ENCODE results near the gene PYM1. TPM values are rescaled to one million over a fixed set of nuclear protein-coding genes. Genes with fewer than 3 reads are reported as not detected.

PYM1 gene
- polyA plus RNA-seq, 10 donors = 18.2 to 28.2 (median 21.2) TPM

Other genes starting within 250 kb of the PYM1 start
- gene ITGA7, start 220.0 kb downstream of the PYM1 start, polyA plus RNA-seq (ENCODE audit: insufficient read length in 10 of 10) = 100 to 1,000 TPM; 194 to 443 (median 371) TPM
- gene BLOC1S1, start 211.8 kb downstream of the PYM1 start, polyA plus RNA-seq (ENCODE audit: insufficient read length in 10 of 10) = 100 to 1,000 TPM in 4 of 10 donors, 10 to 100 TPM in 6; 80.9 to 115 (median 99.5) TPM
- 10 to 100 TPM in 9 of 10 donors, 1 to 10 TPM in 1; 9.3 to 49.9 (median 19.5) TPM for gene RDH5, start 207.5 kb downstream of the PYM1 start, polyA plus RNA-seq (ENCODE audit: insufficient read length in 10 of 10)
- gene CD63, start 198.9 kb downstream of the PYM1 start, polyA plus RNA-seq (ENCODE audit: insufficient read length in 10 of 10) = 100 to 1,000 TPM; 694 to 894 (median 792) TPM
- gene GDF11, start 184.8 kb downstream of the PYM1 start, polyA plus RNA-seq (ENCODE audit: insufficient read length in 10 of 10) = 10 to 100 TPM; 11.0 to 13.9 (median 12.5) TPM
- 10 to 100 TPM; 62.5 to 85.4 (median 74.6) TPM for gene SARNP, start 110.2 kb downstream of the PYM1 start, polyA plus RNA-seq (ENCODE audit: insufficient read length in 10 of 10)
- 10 to 100 TPM; 12.1 to 19.4 (median 16.7) TPM for gene ORMDL2, start 109.9 kb downstream of the PYM1 start, polyA plus RNA-seq (ENCODE audit: insufficient read length in 10 of 10)
- gene DNAJC14, start 98.3 kb downstream of the PYM1 start, polyA plus RNA-seq (ENCODE audit: insufficient read length in 10 of 10) = 10 to 100 TPM; 20.1 to 26.6 (median 22.8) TPM
- 1 to 10 TPM; 1.9 to 4.9 (median 3.4) TPM for gene MMP19, start 85.0 kb downstream of the PYM1 start, polyA plus RNA-seq (ENCODE audit: insufficient read length in 10 of 10)
- gene DGKA, start 3.3 kb upstream of the PYM1 start, polyA plus RNA-seq (ENCODE audit: insufficient read length in 10 of 10) = 10 to 100 TPM; 12.8 to 49.9 (median 22.0) TPM
- gene PMEL, start 38.1 kb upstream of the PYM1 start, polyA plus RNA-seq (ENCODE audit: insufficient read length in 10 of 10) = 10 to 100 TPM in 2 of 10 donors, 1 to 10 TPM in 5, under 1 TPM in 3; 0.71 to 38.1 (median 1.4) TPM
- 10 to 100 TPM; 21.0 to 42.1 (median 28.6) TPM for gene CDK2, start 38.9 kb upstream of the PYM1 start, polyA plus RNA-seq (ENCODE audit: insufficient read length in 10 of 10)
- gene RAB5B, start 46.2 kb upstream of the PYM1 start, polyA plus RNA-seq (ENCODE audit: insufficient read length in 10 of 10) = 100 to 1,000 TPM in 9 of 10 donors, 10 to 100 TPM in 1; 99.4 to 141 (median 121) TPM
- 10 to 100 TPM; 11.8 to 16.9 (median 12.9) TPM for gene SUOX, start 69.4 kb upstream of the PYM1 start, polyA plus RNA-seq (ENCODE audit: insufficient read length in 10 of 10)
- 10 to 100 TPM in 1 of 10 donors, 1 to 10 TPM in 9; 5.5 to 11.3 (median 7.8) TPM for gene IKZF4, start 93.1 kb upstream of the PYM1 start, polyA plus RNA-seq (ENCODE audit: insufficient read length in 10 of 10)
- 100 to 1,000 TPM in 8 of 10 donors, 10 to 100 TPM in 2; 79.8 to 679 (median 311) TPM for gene RPS26, start 114.0 kb upstream of the PYM1 start, polyA plus RNA-seq (ENCODE audit: insufficient read length in 10 of 10)
- gene ERBB3, start 152.3 kb upstream of the PYM1 start, polyA plus RNA-seq (ENCODE audit: insufficient read length in 10 of 10) = 100 to 1,000 TPM in 9 of 10 donors, 10 to 100 TPM in 1; 83.9 to 228 (median 151) TPM
- 100 to 1,000 TPM in 8 of 10 donors, 10 to 100 TPM in 2; 93.0 to 121 (median 109) TPM for gene PA2G4, start 176.7 kb upstream of the PYM1 start, polyA plus RNA-seq (ENCODE audit: insufficient read length in 10 of 10)
- 1,000 to 10,000 TPM; 4,692 to 6,543 (median 5,537) TPM for gene RPL41, start 188.7 kb upstream of the PYM1 start, polyA plus RNA-seq (ENCODE audit: insufficient read length in 10 of 10)
- gene ZC3H10, start 190.4 kb upstream of the PYM1 start, polyA plus RNA-seq (ENCODE audit: insufficient read length in 10 of 10) = 1 to 10 TPM; 3.4 to 6.3 (median 4.6) TPM
- 10 to 100 TPM; 64.1 to 91.1 (median 79.6) TPM for gene ESYT1, start 200.4 kb upstream of the PYM1 start, polyA plus RNA-seq (ENCODE audit: insufficient read length in 10 of 10)
- gene MYL6B, start 224.7 kb upstream of the PYM1 start, polyA plus RNA-seq (ENCODE audit: insufficient read length in 10 of 10) = 100 to 1,000 TPM; 502 to 996 (median 790) TPM
- 1,000 to 10,000 TPM; 1,255 to 1,671 (median 1,389) TPM for gene MYL6, start 230.5 kb upstream of the PYM1 start, polyA plus RNA-seq (ENCODE audit: insufficient read length in 10 of 10)

Data from muscle of back (tissue), 10 donors.